Peyer's patch (tissue), 4 donors: ENCODE data around the gene GLA.

Source experiments
- POLR2A ChIP-seq, 2 donors: fragments of 450-650 bp; IDR thresholded peaks; one replicate each; pipeline ENCODE4 v1.5.1; 2017; ENCODE audit warnings: antibody characterized with exemption in 2 of 2, mild to moderate bottlenecking in 2 of 2, moderate library complexity in 2 of 2
- TF ChIP-seq, protein P1 (sequence below), 6 experiments: fragments of 450-650 bp in 4 of 6; fragments of 200-600 bp in 2 of 6; sonication (generic) in 1 of 6; IDR thresholded peaks; one replicate each; pipeline ENCODE4 v1.5.1; 2017 to 2019; ENCODE audit warnings: antibody characterized with exemption in 6 of 6, mild to moderate bottlenecking in 3 of 6, moderate library complexity in 1 of 6

DNA sequence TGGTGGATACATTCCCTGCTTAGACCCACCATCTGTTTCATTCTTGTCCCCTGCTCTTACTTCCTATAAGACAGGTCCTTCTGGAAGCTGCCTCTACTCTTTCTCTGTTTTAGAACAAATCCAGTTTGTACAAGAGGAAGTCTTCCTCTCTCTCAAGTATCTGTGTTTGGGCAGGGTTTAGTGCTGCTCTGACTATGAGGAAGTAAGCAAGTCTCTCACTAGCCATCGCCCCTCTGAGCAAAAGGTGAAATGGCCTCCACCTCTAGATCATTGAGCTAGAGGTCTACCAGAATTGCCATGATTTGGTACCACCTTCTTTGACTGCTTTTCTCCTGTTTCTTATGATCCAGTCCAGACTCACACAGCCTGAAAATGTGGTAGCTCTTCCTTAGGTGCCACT, 30.2 kb downstream of the GLA start:
- TF ChIP-seq, protein P1, sequence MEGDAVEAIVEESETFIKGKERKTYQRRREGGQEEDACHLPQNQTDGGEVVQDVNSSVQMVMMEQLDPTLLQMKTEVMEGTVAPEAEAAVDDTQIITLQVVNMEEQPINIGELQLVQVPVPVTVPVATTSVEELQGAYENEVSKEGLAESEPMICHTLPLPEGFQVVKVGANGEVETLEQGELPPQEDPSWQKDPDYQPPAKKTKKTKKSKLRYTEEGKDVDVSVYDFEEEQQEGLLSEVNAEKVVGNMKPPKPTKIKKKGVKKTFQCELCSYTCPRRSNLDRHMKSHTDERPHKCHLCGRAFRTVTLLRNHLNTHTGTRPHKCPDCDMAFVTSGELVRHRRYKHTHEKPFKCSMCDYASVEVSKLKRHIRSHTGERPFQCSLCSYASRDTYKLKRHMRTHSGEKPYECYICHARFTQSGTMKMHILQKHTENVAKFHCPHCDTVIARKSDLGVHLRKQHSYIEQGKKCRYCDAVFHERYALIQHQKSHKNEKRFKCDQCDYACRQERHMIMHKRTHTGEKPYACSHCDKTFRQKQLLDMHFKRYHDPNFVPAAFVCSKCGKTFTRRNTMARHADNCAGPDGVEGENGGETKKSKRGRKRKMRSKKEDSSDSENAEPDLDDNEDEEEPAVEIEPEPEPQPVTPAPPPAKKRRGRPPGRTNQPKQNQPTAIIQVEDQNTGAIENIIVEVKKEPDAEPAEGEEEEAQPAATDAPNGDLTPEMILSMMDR (IDR thresholded peaks at IDR 0.05) = no peak
- no peak for TF ChIP-seq POLR2A (IDR thresholded peaks at IDR 0.05)
